GM13976 (cell line): ENCODE measurements around the gene LY6G6C.
A peak's percentile ranks its signal among the peaks of the same experiment; 100 is the strongest.

Experiments
- DNase-seq: peaks from one replicate; pipeline ENCODE4 v3.0.0; 2012; ENCODE audit warnings: low spot score
- CTCF ChIP-seq: IDR thresholded peaks from 2 replicates; pipeline ENCODE4 v1.5.1; 2012; ENCODE audit warnings: borderline replicate concordance, mild to moderate bottlenecking; ENCODE audit not compliant: insufficient read depth; ENCODE audit errors: extremely low read depth, missing control alignments, control extremely low read depth
- in situ Hi-C: fragments of 300-500 bp; cut with MboI; formaldehyde crosslinking; loops from one replicate; pipeline ENCODE4 v1.12.0; 2022; ENCODE audit warnings: low sequenced_read_pairs, mixed read lengths, inconsistent platforms; ENCODE audit not compliant: unreplicated experiment

LY6G6C gene

GRCh38 chr6:31693535-31693934, 28.0 kb downstream of the LY6G6C start:
- in situ Hi-C loops, result no loop called here
- TF ChIP-seq CTCF, result no peak
- DNase-seq, result no peak

DNA sequence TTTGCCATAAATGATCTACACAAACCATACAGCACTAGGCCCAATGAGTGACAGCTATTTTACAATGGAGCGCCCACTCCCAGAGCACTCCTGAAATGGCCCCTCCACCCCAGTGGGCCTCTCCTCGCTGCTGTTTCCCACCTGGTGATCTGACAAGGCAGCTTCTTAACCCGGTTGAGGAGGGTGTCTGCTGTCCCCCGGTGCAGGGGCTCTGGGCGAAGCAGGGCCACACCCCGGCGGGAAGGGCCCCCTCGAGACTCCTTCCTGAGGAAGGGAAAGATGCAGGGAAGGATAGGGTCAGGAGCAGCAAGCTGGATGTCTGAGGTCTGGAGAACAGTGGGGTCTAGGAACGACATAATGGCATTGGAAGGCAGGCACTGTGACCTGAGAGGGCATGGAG, 28.7 kb downstream of the LY6G6C start:
- DNase-seq, result no peak
- in situ Hi-C loops, result no loop called here
- no peak for TF ChIP-seq CTCF

- TF ChIP-seq CTCF, result no peak
- in situ Hi-C loops, result no loop called here
- no peak for DNase-seq
Observed at GRCh38 chr6:31692353-31692752, 29.2 kb downstream of the LY6G6C start.

- in situ Hi-C loops, result no loop called here
- no peak for TF ChIP-seq CTCF
- DNase-seq, result no peak
Observed at GRCh38 chr6:31691564-31692108, 29.9 kb downstream of the LY6G6C start.

DNA sequence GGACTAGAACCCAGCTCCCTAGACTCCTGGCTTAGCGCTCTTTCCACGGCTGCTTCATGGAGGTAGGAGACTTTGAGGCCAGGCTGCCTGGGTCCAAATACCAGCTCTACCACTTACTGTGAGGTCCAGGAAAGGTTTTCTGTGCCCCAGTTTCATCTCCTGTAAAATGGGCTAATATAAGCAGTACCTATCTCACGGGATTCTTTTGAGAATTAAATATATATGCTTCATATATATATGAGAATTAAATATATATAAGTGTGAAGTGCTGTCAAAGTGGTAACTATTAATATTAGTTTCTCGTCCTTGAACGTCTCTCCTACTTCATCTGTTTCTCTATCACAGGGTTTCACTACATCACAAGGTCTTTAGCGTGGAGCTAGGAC, 30.5 kb downstream of the LY6G6C start:
- in situ Hi-C loops, result no loop called here
- no peak for TF ChIP-seq CTCF
- DNase-seq, result no peak

GRCh38 chr6:31690231-31691077, 31.1 kb downstream of the LY6G6C start:
- in situ Hi-C loops, result no loop called here
- TF ChIP-seq CTCF, result no peak
- peak; percentile 29 for DNase-seq
